ENCODE data around the gene TSPEAR.

DNA sequence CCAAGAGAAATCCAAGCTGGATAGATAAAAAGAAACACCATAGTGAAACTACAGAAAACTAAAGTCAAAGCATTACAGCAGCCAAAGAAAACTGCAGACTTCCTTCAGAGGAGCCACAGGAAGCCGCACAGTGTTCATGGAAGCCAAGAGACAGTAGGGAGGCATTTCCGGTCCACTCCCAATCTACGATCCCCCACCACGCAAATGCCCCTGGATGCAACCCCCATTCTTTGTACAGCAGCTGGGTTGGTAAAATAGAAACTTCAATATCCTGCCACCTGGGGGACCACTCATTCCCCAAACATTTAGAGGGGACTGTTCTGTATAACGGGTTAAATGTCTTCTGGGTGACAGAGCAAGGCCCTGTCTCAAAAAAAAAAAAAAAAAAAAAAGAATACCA lies 43.9 kb upstream of the TSPEAR start:
- peak in 1 of 11 experiments; percentile 13 for TF ChIP-seq CTCF (IDR thresholded peaks at IDR 0.05 in 8 of 11, conservative IDR thresholded peaks at IDR 0.05 in 3 of 11)
- TF ChIP-seq POLR2A (IDR thresholded peaks at IDR 0.05), result no peak
- TF ChIP-seq POLR2AphosphoS5 (IDR thresholded peaks at IDR 0.05), result no peak

Data from spleen (tissue), 7 donors.